Measurements from ENCODE around the gene BTBD9. TPM values are rescaled to one million over a fixed set of nuclear protein-coding genes. Genes with fewer than 3 reads are reported as not detected.

Gene BTBD9
- total and polyA plus RNA-seq, 2 of the 13 experiments (the other 11 are each of a cell fraction or from before 2014, with no cell fraction given): 1.2 to 3.0 TPM

- TF ChIP-seq TCF12 (IDR thresholded peaks at IDR 0.05): no peak
- no peak for TF ChIP-seq TCF12 (CRISPR knock-in tag; IDR thresholded peaks at IDR 0.05)
- TF ChIP-seq NFYC (CRISPR knock-in tag; IDR thresholded peaks at IDR 0.05): no peak
- TF ChIP-seq ZBTB3 (CRISPR knock-in tag; IDR thresholded peaks at IDR 0.05; ENCODE audit: borderline replicate concordance, low read depth): no peak
- TF ChIP-seq ELF3 (CRISPR knock-in tag; IDR thresholded peaks at IDR 0.05): no peak
- TF ChIP-seq ZNF572 (CRISPR knock-in tag; IDR thresholded peaks at IDR 0.05): no peak
- no peak for TF ChIP-seq FOSL2 (CRISPR knock-in tag; IDR thresholded peaks at IDR 0.05)
- no peak for TF ChIP-seq ZNF740 (CRISPR knock-in tag; IDR thresholded peaks at IDR 0.05)
- no peak for TF ChIP-seq ZNF484 (CRISPR knock-in tag; IDR thresholded peaks at IDR 0.05; ENCODE audit: borderline replicate concordance, low read depth)
- no peak for TF ChIP-seq MAF1 (CRISPR knock-in tag; IDR thresholded peaks at IDR 0.05; ENCODE audit: borderline replicate concordance)
- TF ChIP-seq ZNF20 (CRISPR knock-in tag; IDR thresholded peaks at IDR 0.05): no peak
- no peak for TF ChIP-seq SOX13 (IDR thresholded peaks at IDR 0.05)
- no peak for TF ChIP-seq SOX13 (CRISPR knock-in tag; conservative IDR thresholded peaks at IDR 0.05 in 1 of 2, IDR thresholded peaks at IDR 0.05 in 1 of 2)
Observed at GRCh38 chr6:38637756-38638155, 2.0 kb downstream of the BTBD9 start (continued).

- no peaks in the 10 kb centered on the region for H3K79me2 ChIP-seq (ENCODE audit: insufficient read depth, low read length)
- ATAC-seq (no peak), DNase-seq (ENCODE audit: low spot score) (no peak), FAIRE-seq (no peak)
- CTCF ChIA-PET (ENCODE audit: low intra/inter-chr PET ratio, low total read pairs): no interaction called here
- H3K4me2 ChIP-seq (ENCODE audit: low read depth, low read length): no peak overlapping the region
- BruUV-seq (replicated peaks): no TSS peak
- no peak overlapping the region for H3K4me3 ChIP-seq (replicated peaks in 1 of 3; ENCODE audit: insufficient read depth in 1 of 3, low read depth in 2 of 3, low read length in 3 of 3)
- H3K36me3 ChIP-seq (replicated peaks in 1 of 2; ENCODE audit: control insufficient read depth in 1 of 2, insufficient read depth in 2 of 2, low read length in 2 of 2): no peaks in the 10 kb centered on the region
- H4K20me1 ChIP-seq (ENCODE audit: insufficient read depth, low read length): no peaks in the 10 kb centered on the region
- POLR2A ChIA-PET: no interaction called here
- H3K27ac ChIP-seq (ENCODE audit: extremely low read length, insufficient read depth, low read length): no peak overlapping the region
- no peak overlapping the region for H3K9ac ChIP-seq (ENCODE audit: insufficient read depth, low read depth, low read length)
- TF ChIP-seq ZC3H4 (CRISPR knock-in tag; IDR thresholded peaks at IDR 0.05; ENCODE audit: borderline replicate concordance) (no peak), MIER3 (CRISPR knock-in tag; IDR thresholded peaks at IDR 0.05; ENCODE audit: borderline replicate concordance) (no peak), SNAPC2 (CRISPR knock-in tag; IDR thresholded peaks at IDR 0.05) (no peak), NFATC3 (CRISPR knock-in tag; IDR thresholded peaks at IDR 0.05) (no peak)
- H3K4me1 ChIP-seq (ENCODE audit: insufficient read depth, low read length): peaks cover 26% of the 10 kb centered on the region
- no peak overlapping the region for H2AFZ ChIP-seq (ENCODE audit: low read length)
- WGBS (ENCODE audit: low lambda C conversion rate): 19% methylated on average over 1 of the region's 1 CpG
- no peaks in the 10 kb centered on the region for H3K9me3 ChIP-seq (ENCODE audit: low read length)
- in situ Hi-C loops (cut with HindIII; ENCODE audit: extremely low pct_ligation_motif_present, low pct_unique_long_range_greater_than_20kb) (no loop called here), intact Hi-C loops (cut with micrococcal nuclease; ENCODE audit: unreplicated experiment) (no loop called here)
- no peaks in the 10 kb centered on the region for H3K27me3 ChIP-seq (ENCODE audit: control insufficient read depth in 1 of 2, insufficient read depth in 2 of 2, low read length in 2 of 2)
Observed at GRCh38 chr6:38636027-38636426, 3.7 kb downstream of the BTBD9 start.
